ENCODE measurements around the gene FMO2.

- no peak for TF ChIP-seq CTCF (IDR thresholded peaks at IDR 0.05; ENCODE audit: low read depth, low read length, poor library complexity, severe bottlenecking)
- TF ChIP-seq EZH2phosphoT487 (IDR thresholded peaks at IDR 0.05; ENCODE audit: borderline replicate concordance, low read length), result no peak
Measured at GRCh38 chr1:171258943-171259342, 73.8 kb downstream of the FMO2 start.
